ENCODE data around the gene FGF9.

The FGF9 gene

GRCh38 chr13:21709697-21710096 lies 38.8 kb downstream of the FGF9 start:
- no peak for DNase-seq (ENCODE audit: low read depth in 2 of 3, low spot score in 2 of 3)

- no peak for DNase-seq (ENCODE audit: low read depth in 2 of 3, low spot score in 2 of 3)
Measured at GRCh38 chr13:21710163-21710562, 39.3 kb downstream of the FGF9 start.

GRCh38 chr13:21717817-21718216 lies 46.9 kb downstream of the FGF9 start:
- DNase-seq (ENCODE audit: low read depth in 2 of 3, low spot score in 2 of 3) = no peak

- DNase-seq (ENCODE audit: low read depth in 2 of 3, low spot score in 2 of 3) = no peak
Measured at GRCh38 chr13:21719463-21719862, 48.6 kb downstream of the FGF9 start.

- no peak for DNase-seq (ENCODE audit: low read depth in 2 of 3, low spot score in 2 of 3)
Measured at GRCh38 chr13:21723807-21724505, 53.1 kb downstream of the FGF9 start.

- DNase-seq (ENCODE audit: low read depth in 2 of 3, low spot score in 2 of 3) = no peak
Measured at GRCh38 chr13:21730186-21730880, 59.5 kb downstream of the FGF9 start.

GRCh38 chr13:21733475-21734263 lies 62.8 kb downstream of the FGF9 start:
- no peak for DNase-seq (ENCODE audit: low read depth in 2 of 3, low spot score in 2 of 3)

- DNase-seq (ENCODE audit: low read depth in 2 of 3, low spot score in 2 of 3) = no peak
Measured at GRCh38 chr13:21734961-21735360, 64.1 kb downstream of the FGF9 start.

GRCh38 chr13:21735701-21736401 lies 65.0 kb downstream of the FGF9 start:
- DNase-seq (ENCODE audit: low read depth in 2 of 3, low spot score in 2 of 3) = no peak

GRCh38 chr13:21736926-21737325 lies 66.1 kb downstream of the FGF9 start:
- no peak for DNase-seq (ENCODE audit: low read depth in 2 of 3, low spot score in 2 of 3)

- no peak for DNase-seq (ENCODE audit: low read depth in 2 of 3, low spot score in 2 of 3)
Measured at GRCh38 chr13:21738630-21739029, 67.8 kb downstream of the FGF9 start.

GRCh38 chr13:21739771-21740170 lies 68.9 kb downstream of the FGF9 start:
- DNase-seq (ENCODE audit: low read depth in 2 of 3, low spot score in 2 of 3) = no peak

- no peak for DNase-seq (ENCODE audit: low read depth in 2 of 3, low spot score in 2 of 3)
Measured at GRCh38 chr13:21741396-21741979, 70.6 kb downstream of the FGF9 start.

- DNase-seq (ENCODE audit: low read depth in 2 of 3, low spot score in 2 of 3) = no peak
Measured at GRCh38 chr13:21742096-21742495, 71.2 kb downstream of the FGF9 start.

GRCh38 chr13:21744149-21744548 lies 73.3 kb downstream of the FGF9 start:
- DNase-seq (ENCODE audit: low read depth in 2 of 3, low spot score in 2 of 3) = no peak

- DNase-seq (ENCODE audit: low read depth in 2 of 3, low spot score in 2 of 3) = no peak
Measured at GRCh38 chr13:21745307-21745706, 74.4 kb downstream of the FGF9 start.

- no peak for DNase-seq (ENCODE audit: low read depth in 2 of 3, low spot score in 2 of 3)
Measured at GRCh38 chr13:21747456-21747855, 76.6 kb downstream of the FGF9 start.

GRCh38 chr13:21748166-21748565 lies 77.3 kb downstream of the FGF9 start:
- no peak for DNase-seq (ENCODE audit: low read depth in 2 of 3, low spot score in 2 of 3)

- DNase-seq (ENCODE audit: low read depth in 2 of 3, low spot score in 2 of 3) = no peak
Measured at GRCh38 chr13:21749410-21749809, 78.5 kb downstream of the FGF9 start.

GRCh38 chr13:21752501-21752900 lies 81.6 kb downstream of the FGF9 start:
- DNase-seq (ENCODE audit: low read depth in 2 of 3, low spot score in 2 of 3) = no peak

- no peak for DNase-seq (ENCODE audit: low read depth in 2 of 3, low spot score in 2 of 3)
Measured at GRCh38 chr13:21753117-21753729, 82.3 kb downstream of the FGF9 start.
